Upper lobe of left lung (tissue), 6 donors: ENCODE data around the gene SPOCK1. TPM values are rescaled to one million over a fixed set of nuclear protein-coding genes. Genes with fewer than 3 reads are reported as not detected.
"Not testable (repeated sequence)": the region's sequence is repeated elsewhere in the genome, so short reads cannot be mapped to it uniquely, and the experiment has no call there.

ENCODE experiments used
- ATAC-seq, 2 donors: fragments of 200-7000 bp; cut with Tn5 transposase; one replicate each; pipeline ENCODE4 v1.9.1; 2022; ENCODE audit warnings: mild to moderate bottlenecking in 2 of 2, moderate library complexity in 2 of 2; ENCODE audit not compliant: low FRiP score in 2 of 2
- DNase-seq, 2 donors: peaks; one replicate each; pipeline ENCODE4 v3.0.0-alpha.2; 2019 to 2020
- H3K27ac ChIP-seq, 4 donors: fragments of 200-600 bp; sonication (generic); one replicate each; pipeline ENCODE4 v1.5.1; 2016 to 2019
- H3K27me3 ChIP-seq, 4 donors: fragments of 200-600 bp; sonication (generic); one replicate each; pipeline ENCODE4 v1.5.1; 2017 to 2019
- H3K36me3 ChIP-seq, 4 donors: fragments of 200-600 bp; sonication (generic); one replicate each; pipeline ENCODE4 v1.5.1; 2016 to 2019
- H3K4me1 ChIP-seq, 4 donors: fragments of 200-600 bp; sonication (generic); one replicate each; pipeline ENCODE4 v1.5.1; 2018 to 2019
- H3K4me3 ChIP-seq, 4 donors: fragments of 200-600 bp; sonication (generic); one replicate each; pipeline ENCODE4 v1.5.1; 2017 to 2019; ENCODE audit warnings: mild to moderate bottlenecking in 2 of 4, moderate library complexity in 1 of 4
- H3K9me3 ChIP-seq, 4 donors: fragments of 200-600 bp; sonication (generic); one replicate each; pipeline ENCODE4 v1.5.1; 2018 to 2019
- EP300 ChIP-seq, 4 donors: sonication (generic); formaldehyde crosslinking; IDR thresholded peaks; one replicate each; pipeline ENCODE4 v1.5.1; 2017; ENCODE audit warnings: antibody characterized with exemption in 4 of 4, control low read depth in 2 of 4
- POLR2A ChIP-seq, 4 donors: fragments of 450-650 bp; IDR thresholded peaks; one replicate each; pipeline ENCODE4 v1.5.1; 2016 to 2017; ENCODE audit warnings: antibody characterized with exemption in 4 of 4, mild to moderate bottlenecking in 2 of 4
- POLR2AphosphoS5 ChIP-seq, 2 donors: sonication (generic); formaldehyde crosslinking; IDR thresholded peaks; one replicate each; pipeline ENCODE4 v1.5.1; 2017; ENCODE audit warnings: antibody characterized with exemption in 2 of 2
- WGBS, 2 donors: methylation state at CpG; one replicate each; pipeline ENCODE4 v1.1.5; 2017 to 2018; 5-methylcytosine and 5-hydroxymethylcytosine counted together
- total RNA-seq, 6 donors: library from RNA; depleted of rRNA in 4 of 6; stranded (reverse); fragments of >200 nt in 4 of 6; gene quantifications; one replicate each; pipeline versions ENCODE4 v1.1.0 to v1.2.1, GENCODE V29; 2016 to 2021
- TF ChIP-seq, protein P1 (sequence below), 6 experiments: fragments of 450-650 bp in 4 of 6; fragments of 200-600 bp in 2 of 6; sonication (generic) in 2 of 6; IDR thresholded peaks; one replicate each; pipeline ENCODE4 v1.5.1; 2016 to 2019; ENCODE audit warnings: antibody characterized with exemption in 6 of 6
- donor health status: DM: no; HTN: no; CAD: no; lungs with moderate emphysema.
- donor health status: DM: no; HTN: yes; CAD: no; lungs with severe emphysema.

SPOCK1 gene
- total RNA-seq, 6 donors from 2014 or later = 0.33 to 16.6 (median 2.0) TPM; not detected in 1

DNA sequence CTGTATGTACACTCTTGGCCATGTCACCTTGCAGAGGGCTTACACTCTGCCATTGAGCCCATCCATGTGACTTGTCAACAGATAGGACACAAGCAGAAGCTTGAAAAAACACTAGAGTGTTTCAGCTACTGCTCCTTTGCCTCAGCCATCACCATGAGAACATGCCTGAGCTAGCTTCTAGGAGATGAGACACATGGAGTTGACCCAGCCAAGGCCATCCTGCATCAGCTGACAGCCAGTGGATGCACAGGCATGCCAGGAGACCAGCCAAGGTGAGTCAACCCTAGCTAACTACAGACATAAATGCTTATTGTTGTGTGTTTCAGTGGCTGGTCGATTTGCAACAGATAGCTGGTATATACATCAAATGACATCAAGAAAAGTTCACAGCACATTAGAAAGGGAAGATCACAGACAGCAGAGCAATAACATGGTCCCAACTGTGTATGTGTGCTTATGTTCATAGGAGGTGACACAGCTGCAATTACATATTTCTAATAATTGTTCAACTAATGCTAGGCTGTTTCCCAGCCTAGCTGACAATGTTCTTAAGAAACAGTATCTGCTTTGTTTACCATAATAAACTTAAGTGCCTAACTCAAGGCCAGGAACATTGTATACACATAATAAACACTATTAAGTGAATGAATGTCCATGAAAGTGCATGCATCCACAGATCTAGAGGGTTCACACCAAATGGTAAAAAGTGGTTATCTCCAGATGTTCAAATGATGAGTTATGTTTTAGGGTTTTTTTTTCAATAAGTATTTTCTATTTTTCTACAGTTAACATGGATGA, 105.7 kb downstream of the SPOCK1 start:
- Histone ChIP-seq H3K9me3 (no peaks in the 10 kb centered on the region), H3K27ac (no peak overlapping the region), H3K4me3 (no peak overlapping the region), H3K36me3 (no peaks in the 10 kb centered on the region), H3K4me1 (no peaks in the 10 kb centered on the region), H3K27me3 (no peaks in the 10 kb centered on the region)
- DNase-seq (no peak), ATAC-seq (no peak)
- WGBS, 2 donors = 57 to 83% methylated on average over 1 of the region's 1 CpG
- TF ChIP-seq, protein P1, sequence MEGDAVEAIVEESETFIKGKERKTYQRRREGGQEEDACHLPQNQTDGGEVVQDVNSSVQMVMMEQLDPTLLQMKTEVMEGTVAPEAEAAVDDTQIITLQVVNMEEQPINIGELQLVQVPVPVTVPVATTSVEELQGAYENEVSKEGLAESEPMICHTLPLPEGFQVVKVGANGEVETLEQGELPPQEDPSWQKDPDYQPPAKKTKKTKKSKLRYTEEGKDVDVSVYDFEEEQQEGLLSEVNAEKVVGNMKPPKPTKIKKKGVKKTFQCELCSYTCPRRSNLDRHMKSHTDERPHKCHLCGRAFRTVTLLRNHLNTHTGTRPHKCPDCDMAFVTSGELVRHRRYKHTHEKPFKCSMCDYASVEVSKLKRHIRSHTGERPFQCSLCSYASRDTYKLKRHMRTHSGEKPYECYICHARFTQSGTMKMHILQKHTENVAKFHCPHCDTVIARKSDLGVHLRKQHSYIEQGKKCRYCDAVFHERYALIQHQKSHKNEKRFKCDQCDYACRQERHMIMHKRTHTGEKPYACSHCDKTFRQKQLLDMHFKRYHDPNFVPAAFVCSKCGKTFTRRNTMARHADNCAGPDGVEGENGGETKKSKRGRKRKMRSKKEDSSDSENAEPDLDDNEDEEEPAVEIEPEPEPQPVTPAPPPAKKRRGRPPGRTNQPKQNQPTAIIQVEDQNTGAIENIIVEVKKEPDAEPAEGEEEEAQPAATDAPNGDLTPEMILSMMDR (IDR thresholded peaks at IDR 0.05) = no peak
- TF ChIP-seq POLR2AphosphoS5 (IDR thresholded peaks at IDR 0.05) (no peak), EP300 (IDR thresholded peaks at IDR 0.05) (no peak), POLR2A (IDR thresholded peaks at IDR 0.05) (no peak)

DNA sequence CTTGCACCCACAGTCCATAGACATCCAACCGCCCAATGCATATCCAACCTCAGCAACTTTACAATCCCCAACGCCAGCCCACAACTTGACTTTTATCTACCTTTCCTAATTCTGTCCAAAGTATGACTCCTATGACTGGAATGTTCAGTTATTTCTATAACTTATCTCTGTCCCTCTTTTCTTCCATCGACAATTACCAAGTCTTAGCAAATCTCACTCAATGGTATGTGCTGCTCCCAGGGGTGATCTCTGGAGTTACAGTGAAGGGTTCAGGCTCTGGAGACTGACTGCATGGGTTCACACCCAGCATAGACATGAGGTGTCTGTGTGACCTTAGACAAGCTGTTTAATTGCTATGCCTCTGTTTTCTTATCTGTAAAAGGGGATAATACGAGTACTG, 106.9 kb downstream of the SPOCK1 start:
- Histone ChIP-seq H3K9me3 (no peaks in the 10 kb centered on the region), H3K27me3 (no peaks in the 10 kb centered on the region), H3K27ac (no peak overlapping the region), H3K4me1 (no peaks in the 10 kb centered on the region), H3K4me3 (no peak overlapping the region), H3K36me3 (no peaks in the 10 kb centered on the region)
- ATAC-seq (no peak), DNase-seq (no peak)
- WGBS, 2 donors = 85 to 88% methylated on average over 4 of the region's 4 CpGs
- TF ChIP-seq, protein P1 (IDR thresholded peaks at IDR 0.05) = no peak
- no peak for TF ChIP-seq EP300 (IDR thresholded peaks at IDR 0.05)
- no peak for TF ChIP-seq POLR2A (IDR thresholded peaks at IDR 0.05)
- TF ChIP-seq POLR2AphosphoS5 (IDR thresholded peaks at IDR 0.05) = no peak

DNA sequence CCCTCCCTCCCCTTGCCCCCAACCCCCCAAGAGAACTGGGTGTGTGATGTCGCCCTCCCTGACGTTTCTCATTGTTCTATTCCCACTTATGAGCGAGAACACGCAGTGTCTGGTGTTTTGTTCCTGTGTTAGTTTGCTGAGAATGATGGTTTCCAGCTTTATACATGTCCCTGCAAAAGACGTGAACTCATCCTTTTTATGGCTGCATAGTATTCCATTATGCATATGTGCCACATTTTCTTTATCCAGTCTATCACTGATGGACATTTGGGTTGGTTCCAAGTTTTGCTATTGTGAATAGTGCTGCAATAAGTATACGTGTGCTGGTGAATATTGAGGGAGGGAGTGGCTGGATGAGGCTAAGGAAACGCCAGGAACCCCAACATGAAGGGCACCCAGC, 108.1 kb downstream of the SPOCK1 start:
- H3K27me3 ChIP-seq, H3K4me1 ChIP-seq, DNase-seq, ATAC-seq, H3K9me3 ChIP-seq, H3K4me3 ChIP-seq, H3K36me3 ChIP-seq, H3K27ac ChIP-seq: not testable (repeated sequence)
- WGBS, 2 donors = 90 to 94% methylated on average over 7 of the region's 7 CpGs

DNA sequence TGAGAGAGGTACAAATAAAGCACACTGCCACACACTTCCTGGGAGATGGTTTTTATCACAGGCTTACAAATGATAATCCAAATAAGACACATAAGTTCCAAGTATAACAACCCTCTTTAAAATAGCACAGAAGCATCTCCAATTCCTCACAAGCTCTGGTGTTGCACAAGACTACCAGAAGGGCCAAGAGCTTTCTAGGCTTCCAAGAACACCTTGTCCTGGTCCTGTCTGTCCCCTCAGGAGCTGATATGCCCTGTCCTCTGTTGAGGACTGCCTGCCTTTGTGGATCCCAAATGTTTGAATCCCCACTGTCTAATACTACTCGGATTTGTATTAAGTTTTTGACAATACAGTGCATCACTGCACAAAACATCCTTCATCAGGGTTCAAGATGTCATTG, 110.1 kb downstream of the SPOCK1 start:
- no peaks in the 10 kb centered on the region for H3K36me3 ChIP-seq
- TF ChIP-seq POLR2A (IDR thresholded peaks at IDR 0.05) = no peak
- TF ChIP-seq, protein P1 (IDR thresholded peaks at IDR 0.05) = no peak
- TF ChIP-seq EP300 (IDR thresholded peaks at IDR 0.05) = no peak
- no peak for TF ChIP-seq POLR2AphosphoS5 (IDR thresholded peaks at IDR 0.05)
- ATAC-seq (no peak), DNase-seq (no peak)
- H3K4me3 ChIP-seq = no peak overlapping the region
- H3K9me3 ChIP-seq = no peaks in the 10 kb centered on the region
- no peaks in the 10 kb centered on the region for H3K27me3 ChIP-seq
- no peak overlapping the region for H3K27ac ChIP-seq
- no peaks in the 10 kb centered on the region for H3K4me1 ChIP-seq
- WGBS, 2 donors = 88 to 100% methylated on average over 1 of the region's 1 CpG

DNA sequence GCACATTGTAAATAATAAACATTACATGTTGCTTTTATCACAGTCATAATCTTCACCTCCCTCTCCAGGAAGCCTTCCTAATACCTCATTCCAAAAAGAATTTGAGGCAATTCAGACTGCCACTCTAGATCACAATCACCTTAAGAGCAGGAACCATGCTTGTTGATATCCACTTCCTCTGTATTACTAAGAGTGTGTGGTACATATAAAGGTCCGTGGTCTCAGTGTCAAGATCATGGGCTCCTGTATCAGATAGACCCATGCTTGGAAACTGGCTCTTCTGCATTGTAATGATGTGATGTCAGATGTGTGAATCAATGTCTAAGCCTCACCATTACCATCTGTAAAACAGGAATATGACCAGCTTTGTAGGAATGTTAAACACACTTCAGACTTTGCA, 114.1 kb downstream of the SPOCK1 start:
- no peaks in the 10 kb centered on the region for H3K36me3 ChIP-seq
- TF ChIP-seq POLR2A (IDR thresholded peaks at IDR 0.05) (no peak), POLR2AphosphoS5 (IDR thresholded peaks at IDR 0.05) (no peak), EP300 (IDR thresholded peaks at IDR 0.05) (no peak)
- TF ChIP-seq, protein P1 (IDR thresholded peaks at IDR 0.05) = no peak
- no peak overlapping the region for H3K4me3 ChIP-seq
- ATAC-seq (no peak), DNase-seq (no peak)
- peaks cover 0 to 11% (median 3%) of the 10 kb centered on the region in 4 donors for H3K9me3 ChIP-seq
- H3K27ac ChIP-seq = no peak overlapping the region
- H3K27me3 ChIP-seq = no peaks in the 10 kb centered on the region
- 50 to 68% methylated on average over 1 of the region's 1 CpG for WGBS, 2 donors
- H3K4me1 ChIP-seq = no peaks in the 10 kb centered on the region
